ENCODE measurements around the gene UVRAG.

UVRAG gene

DNA sequence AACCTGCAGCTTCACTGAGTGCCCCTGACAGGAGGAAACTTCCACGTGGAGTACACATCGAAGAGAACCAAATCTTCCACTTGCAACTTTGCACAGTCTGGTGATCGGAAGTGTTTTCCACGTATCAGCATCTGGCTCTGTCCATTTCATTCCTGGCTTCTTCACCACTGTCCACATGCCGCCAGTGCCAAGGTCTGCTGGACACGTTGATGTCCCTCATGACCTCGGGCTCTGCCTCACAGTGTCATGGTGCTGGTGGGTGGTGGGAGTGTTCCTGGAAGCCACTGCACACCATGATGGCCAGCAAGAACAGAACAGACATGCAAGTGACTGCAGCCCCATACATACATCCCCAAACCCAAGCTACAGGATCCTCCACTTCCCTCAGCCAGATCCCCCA lies 342.9 kb downstream of the UVRAG start:
- Histone ChIP-seq H3K4me1 (ENCODE audit: control insufficient read depth in 1 of 2, insufficient read depth in 2 of 2, low read length in 2 of 2) (peaks cover 0 to 11% of the 10 kb centered on the region in 2 donors), H3K36me3 (ENCODE audit: control insufficient read depth in 1 of 2, insufficient read depth in 2 of 2, low read length in 2 of 2) (no peaks in the 10 kb centered on the region), H3K27me3 (ENCODE audit: low read depth, low read length) (no peaks in the 10 kb centered on the region), H3K27ac (ENCODE audit: low read length) (no peak overlapping the region), H3K9me3 (ENCODE audit: control insufficient read depth in 1 of 2, low read length in 2 of 2) (no peaks in the 10 kb centered on the region), H3K4me3 (ENCODE audit: low read depth in 1 of 2, low read length in 2 of 2) (no peak overlapping the region)

- Histone ChIP-seq H3K9me3 (ENCODE audit: control insufficient read depth in 1 of 2, low read length in 2 of 2) (no peaks in the 10 kb centered on the region), H3K27me3 (ENCODE audit: low read depth, low read length) (no peaks in the 10 kb centered on the region), H3K4me3 (ENCODE audit: low read depth in 1 of 2, low read length in 2 of 2) (no peak overlapping the region), H3K4me1 (ENCODE audit: control insufficient read depth in 1 of 2, insufficient read depth in 2 of 2, low read length in 2 of 2) (peaks cover 0 to 11% of the 10 kb centered on the region in 2 donors), H3K27ac (ENCODE audit: low read length) (no peak overlapping the region), H3K36me3 (ENCODE audit: control insufficient read depth in 1 of 2, insufficient read depth in 2 of 2, low read length in 2 of 2) (no peaks in the 10 kb centered on the region)
Measured at GRCh38 chr11:76158394-76159302, 343.6 kb downstream of the UVRAG start.

- no peak overlapping the region for H3K27ac ChIP-seq (ENCODE audit: low read length)
- no peak overlapping the region for H3K4me3 ChIP-seq (ENCODE audit: low read depth in 1 of 2, low read length in 2 of 2)
- H3K27me3 ChIP-seq (ENCODE audit: low read depth, low read length), result no peaks in the 10 kb centered on the region
- H3K36me3 ChIP-seq (ENCODE audit: control insufficient read depth in 1 of 2, insufficient read depth in 2 of 2, low read length in 2 of 2), result no peaks in the 10 kb centered on the region
- H3K4me1 ChIP-seq (ENCODE audit: control insufficient read depth in 1 of 2, insufficient read depth in 2 of 2, low read length in 2 of 2), result peaks cover 0 to 11% of the 10 kb centered on the region in 2 donors
- no peaks in the 10 kb centered on the region for H3K9me3 ChIP-seq (ENCODE audit: control insufficient read depth in 1 of 2, low read length in 2 of 2)
Measured at GRCh38 chr11:76159303-76159937, 344.4 kb downstream of the UVRAG start.

GRCh38 chr11:76159983-76160661 lies 345.1 kb downstream of the UVRAG start:
- Histone ChIP-seq H3K4me3 (ENCODE audit: low read depth in 1 of 2, low read length in 2 of 2) (no peak overlapping the region), H3K27ac (ENCODE audit: low read length) (no peak overlapping the region), H3K4me1 (ENCODE audit: control insufficient read depth in 1 of 2, insufficient read depth in 2 of 2, low read length in 2 of 2) (peaks cover 0 to 11% of the 10 kb centered on the region in 2 donors), H3K27me3 (ENCODE audit: low read depth, low read length) (no peaks in the 10 kb centered on the region), H3K9me3 (ENCODE audit: control insufficient read depth in 1 of 2, low read length in 2 of 2) (no peaks in the 10 kb centered on the region), H3K36me3 (ENCODE audit: control insufficient read depth in 1 of 2, insufficient read depth in 2 of 2, low read length in 2 of 2) (no peaks in the 10 kb centered on the region)

GRCh38 chr11:76160856-76161255 lies 345.8 kb downstream of the UVRAG start:
- Histone ChIP-seq H3K27ac (ENCODE audit: low read length) (no peak overlapping the region), H3K27me3 (ENCODE audit: low read depth, low read length) (no peaks in the 10 kb centered on the region), H3K4me1 (ENCODE audit: control insufficient read depth in 1 of 2, insufficient read depth in 2 of 2, low read length in 2 of 2) (peaks cover 0 to 11% of the 10 kb centered on the region in 2 donors), H3K36me3 (ENCODE audit: control insufficient read depth in 1 of 2, insufficient read depth in 2 of 2, low read length in 2 of 2) (no peaks in the 10 kb centered on the region), H3K9me3 (ENCODE audit: control insufficient read depth in 1 of 2, low read length in 2 of 2) (no peaks in the 10 kb centered on the region), H3K4me3 (ENCODE audit: low read depth in 1 of 2, low read length in 2 of 2) (no peak overlapping the region)

GRCh38 chr11:76161261-76161961 lies 346.4 kb downstream of the UVRAG start:
- H3K27me3 ChIP-seq (ENCODE audit: low read depth, low read length), result no peaks in the 10 kb centered on the region
- H3K4me3 ChIP-seq (ENCODE audit: low read depth in 1 of 2, low read length in 2 of 2), result peak overlapping the region in 1 of 2 donors; percentile 34

GRCh38 chr11:76162336-76163288 lies 347.6 kb downstream of the UVRAG start:
- H3K4me1 ChIP-seq (ENCODE audit: control insufficient read depth in 1 of 2, insufficient read depth in 2 of 2, low read length in 2 of 2), result peaks cover 0 to 11% of the 10 kb centered on the region in 2 donors
- H3K4me3 ChIP-seq (ENCODE audit: low read depth in 1 of 2, low read length in 2 of 2), result no peak overlapping the region
- H3K27ac ChIP-seq (ENCODE audit: low read length), result no peak overlapping the region
- no peaks in the 10 kb centered on the region for H3K36me3 ChIP-seq (ENCODE audit: control insufficient read depth in 1 of 2, insufficient read depth in 2 of 2, low read length in 2 of 2)
- H3K27me3 ChIP-seq (ENCODE audit: low read depth, low read length), result no peaks in the 10 kb centered on the region
- no peaks in the 10 kb centered on the region for H3K9me3 ChIP-seq (ENCODE audit: control insufficient read depth in 1 of 2, low read length in 2 of 2)

More at GRCh38 chr11:76161261-76161961, 346.4 kb downstream of the UVRAG start:
- Histone ChIP-seq H3K4me1 (ENCODE audit: control insufficient read depth in 1 of 2, insufficient read depth in 2 of 2, low read length in 2 of 2) (peaks cover 0 to 11% of the 10 kb centered on the region in 2 donors), H3K36me3 (ENCODE audit: control insufficient read depth in 1 of 2, insufficient read depth in 2 of 2, low read length in 2 of 2) (no peaks in the 10 kb centered on the region), H3K9me3 (ENCODE audit: control insufficient read depth in 1 of 2, low read length in 2 of 2) (no peaks in the 10 kb centered on the region), H3K27ac (ENCODE audit: low read length) (no peak overlapping the region)

DNA sequence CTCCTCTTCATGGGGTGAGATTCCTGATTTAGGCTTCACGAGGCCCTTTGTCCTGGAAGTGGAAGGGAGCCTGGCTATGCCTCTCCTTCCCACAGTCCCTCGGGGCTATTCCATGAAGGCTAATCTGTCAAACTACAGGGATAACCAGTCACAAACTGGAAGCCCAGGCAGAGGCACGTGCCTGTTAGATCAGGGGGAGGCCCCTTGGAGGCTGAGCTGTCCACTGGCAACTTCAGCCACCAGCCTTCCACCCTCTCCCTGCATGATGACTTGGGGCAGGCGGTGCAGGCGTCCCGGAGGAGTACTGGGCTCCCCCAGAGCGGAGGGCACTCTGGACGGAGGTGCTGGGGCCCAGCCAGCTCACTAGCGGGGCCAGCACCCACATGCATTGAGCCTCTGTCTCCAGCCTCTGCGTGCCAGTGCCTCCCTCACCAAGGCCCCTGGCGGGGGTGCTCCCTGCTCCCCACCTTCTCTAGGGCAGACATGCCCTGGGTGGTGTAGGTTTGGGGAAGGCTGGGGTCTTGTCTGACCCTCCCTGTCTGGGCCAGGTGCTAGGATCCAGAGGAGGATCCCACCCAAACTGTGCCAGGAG lies 348.4 kb downstream of the UVRAG start:
- Histone ChIP-seq H3K27me3 (ENCODE audit: low read depth, low read length) (no peaks in the 10 kb centered on the region), H3K9me3 (ENCODE audit: control insufficient read depth in 1 of 2, low read length in 2 of 2) (no peaks in the 10 kb centered on the region)

DNA sequence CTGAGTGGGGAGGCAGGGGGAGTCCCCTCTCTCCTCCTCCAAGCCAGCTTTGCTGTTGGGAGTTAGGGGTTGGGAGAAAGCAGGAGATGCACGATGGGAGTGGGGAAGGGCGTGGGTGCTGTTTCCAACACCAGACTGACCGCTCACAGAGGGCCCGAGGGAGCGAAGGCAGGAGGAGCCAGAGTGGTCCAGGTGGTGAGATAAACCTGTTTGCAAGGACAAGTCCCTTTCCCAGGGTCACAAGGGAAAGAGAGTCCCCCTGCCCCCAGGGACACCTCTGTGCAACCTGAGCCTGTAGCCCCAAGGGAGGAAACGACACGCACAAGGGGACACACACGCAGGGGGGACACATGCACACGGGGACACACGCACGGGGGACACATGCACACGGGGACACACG lies 349.1 kb downstream of the UVRAG start:
- peaks cover 0 to 11% of the 10 kb centered on the region in 2 donors for H3K4me1 ChIP-seq (ENCODE audit: control insufficient read depth in 1 of 2, insufficient read depth in 2 of 2, low read length in 2 of 2)
- H3K27me3 ChIP-seq (ENCODE audit: low read depth, low read length), result no peaks in the 10 kb centered on the region
- no peaks in the 10 kb centered on the region for H3K36me3 ChIP-seq (ENCODE audit: control insufficient read depth in 1 of 2, insufficient read depth in 2 of 2, low read length in 2 of 2)
- no peaks in the 10 kb centered on the region for H3K9me3 ChIP-seq (ENCODE audit: control insufficient read depth in 1 of 2, low read length in 2 of 2)
- H3K4me3 ChIP-seq (ENCODE audit: low read depth in 1 of 2, low read length in 2 of 2), result no peak overlapping the region
- no peak overlapping the region for H3K27ac ChIP-seq (ENCODE audit: low read length)

More for the DNA sequence above, 348.4 kb downstream of the UVRAG start:
- H3K27ac ChIP-seq (ENCODE audit: low read length), result no peak overlapping the region
- no peak overlapping the region for H3K4me3 ChIP-seq (ENCODE audit: low read depth in 1 of 2, low read length in 2 of 2)
- peaks cover 0 to 11% of the 10 kb centered on the region in 2 donors for H3K4me1 ChIP-seq (ENCODE audit: control insufficient read depth in 1 of 2, insufficient read depth in 2 of 2, low read length in 2 of 2)
- no peaks in the 10 kb centered on the region for H3K36me3 ChIP-seq (ENCODE audit: control insufficient read depth in 1 of 2, insufficient read depth in 2 of 2, low read length in 2 of 2)

All from muscle layer of duodenum (tissue), 2 donors.